Endodermal cell (in vitro differentiated cells): Measurements from ENCODE around the gene SHOC2. TPM values are rescaled to one million over a fixed set of nuclear protein-coding genes. Genes with fewer than 3 reads are reported as not detected.

Experiments used
- DNase-seq: peaks from one replicate; pipeline ENCODE4 v3.0.0-alpha.2; 2017
- H3K27ac ChIP-seq: 2 replicates; pipeline ENCODE4 v1.5.1; 2013; ENCODE audit warnings: mild to moderate bottlenecking, low read depth, low read length, moderate library complexity
- H3K27me3 ChIP-seq: 2 replicates; pipeline ENCODE4 v1.6.1; 2013; ENCODE audit warnings: mild to moderate bottlenecking, low read length, moderate library complexity; ENCODE audit not compliant: insufficient read depth, control insufficient read depth, poor library complexity, severe bottlenecking
- H3K36me3 ChIP-seq: 2 replicates; pipeline ENCODE4 v1.7.0; 2013; ENCODE audit warnings: mild to moderate bottlenecking, low read length, moderate library complexity; ENCODE audit not compliant: control insufficient read depth, insufficient read depth
- H3K4me1 ChIP-seq: one replicate; pipeline ENCODE4 v1.7.0; 2013; ENCODE audit warnings: low read length; ENCODE audit not compliant: control insufficient read depth, insufficient read depth
- H3K4me3 ChIP-seq: 2 replicates; pipeline ENCODE4 v1.5.1; 2013; ENCODE audit warnings: mild to moderate bottlenecking, low read length, moderate library complexity
- H3K9ac ChIP-seq: 2 replicates; pipeline ENCODE4 v1.6.1; 2013; ENCODE audit warnings: mild to moderate bottlenecking, low read length, moderate library complexity; ENCODE audit not compliant: poor library complexity, severe bottlenecking; ENCODE audit errors: extremely low read depth
- H3K9me3 ChIP-seq: 2 replicates; pipeline ENCODE4 v1.6.1; 2013; ENCODE audit warnings: mild to moderate bottlenecking, low read length, moderate library complexity; ENCODE audit not compliant: control insufficient read depth
- H3K27ac Mint-ChIP-seq: 2 replicates; pipeline ENCODE4 v1.8.0; 2020; ENCODE audit warnings: mixed read lengths
- H3K27me3 Mint-ChIP-seq: 2 replicates; pipeline ENCODE4 v1.8.0; 2021; ENCODE audit warnings: mild to moderate bottlenecking, mixed read lengths; ENCODE audit not compliant: insufficient read depth
- H3K36me3 Mint-ChIP-seq: 2 replicates; pipeline ENCODE4 v1.8.0; 2020; ENCODE audit warnings: low read depth, mixed read lengths
- H3K4me1 Mint-ChIP-seq: 2 replicates; pipeline ENCODE4 v1.8.0; 2020; ENCODE audit warnings: mixed read lengths
- H3K4me3 Mint-ChIP-seq: 2 replicates; pipeline ENCODE4 v1.8.0; 2020; ENCODE audit warnings: mild to moderate bottlenecking, moderate library complexity, mixed read lengths
- H3K9me3 Mint-ChIP-seq: 2 replicates; pipeline ENCODE4 v1.8.0; 2020; ENCODE audit warnings: mild to moderate bottlenecking, mixed read lengths
- WGBS, 2 experiments: methylation state at CpG; one replicate each; pipeline versions ENCODE4 v1.1.5 to v1.1.7; 2013; ENCODE audit warnings: missing lambda C conversion rate in 2 of 2, mixed read lengths in 1 of 2; ENCODE audit not compliant: insufficient coverage in 1 of 2, insufficient read length in 1 of 2; 5-methylcytosine and 5-hydroxymethylcytosine counted together
- total RNA-seq, 2 donors: library from RNA; stranded (reverse); fragmentation: NEBNext Ultra II Directional in 1 of 2; extraction: Animal tissue kit (Norgen Biotek cat#: 25700) in 1 of 2; gene quantifications; 2 replicates in 1 of 2; 3 replicates in 1 of 2; pipeline ENCODE4 v1.2.1, GENCODE V29; 2021
- TF ChIP-seq, protein P1 (sequence below): fragments of 200-600 bp; sonication (generic); conservative IDR thresholded peaks from 2 replicates; pipeline ENCODE4 v1.5.0; 2021; ENCODE audit warnings: antibody characterized with exemption, mild to moderate bottlenecking

Gene SHOC2
- total RNA-seq, 2 donors from 2014 or later: 38.4 to 49.6 TPM

DNA sequence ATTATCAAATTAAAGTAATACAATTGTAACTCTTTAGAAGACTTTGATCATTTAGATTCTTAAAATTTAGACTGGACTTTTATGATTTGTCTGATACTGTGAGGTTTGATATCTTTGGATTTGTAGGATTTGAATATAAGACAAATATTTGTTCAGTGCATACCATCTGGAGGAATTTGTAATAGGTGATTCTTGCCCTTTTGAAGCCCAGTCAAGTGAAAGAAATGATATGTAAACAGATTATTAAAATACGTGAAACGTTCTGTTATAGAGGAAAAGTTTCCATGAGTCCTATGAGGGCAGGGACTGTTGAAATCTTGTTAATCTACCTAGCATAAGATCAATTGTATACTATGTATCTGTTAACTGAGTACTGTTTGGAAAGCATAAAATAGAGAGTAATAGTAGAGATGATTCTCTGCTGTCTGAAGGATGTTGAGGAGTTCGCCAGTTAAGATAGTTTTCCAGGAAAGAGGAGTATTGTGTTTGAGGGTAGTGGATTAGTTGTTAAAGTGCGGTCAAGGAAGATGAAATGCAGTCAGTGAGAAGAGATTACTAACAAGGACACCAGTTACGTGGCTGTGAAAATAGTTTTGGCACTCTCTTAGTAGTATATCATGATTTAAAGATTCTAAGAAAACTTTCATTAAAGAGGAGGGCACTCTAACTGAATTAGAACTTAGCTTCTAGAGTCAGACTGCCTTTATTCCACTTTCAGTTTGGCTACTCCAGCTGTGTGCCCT, 33.3 kb upstream of the SHOC2 start:
- no peaks in the 10 kb centered on the region for H3K27me3 Mint-ChIP-seq
- no peak overlapping the region for H3K27ac Mint-ChIP-seq
- H3K4me1 Mint-ChIP-seq: no peaks in the 10 kb centered on the region
- no peak for DNase-seq
- H3K4me3 ChIP-seq: no peak overlapping the region
- no peak overlapping the region for H3K4me3 Mint-ChIP-seq
- 74 to 75% methylated on average over 4 to 5 of the region's 5 CpGs for WGBS, 2 experiments
- H3K27me3 ChIP-seq: no peaks in the 10 kb centered on the region
- H3K36me3 ChIP-seq: peaks cover 61% of the 10 kb centered on the region
- H3K36me3 Mint-ChIP-seq: peaks cover 34% of the 10 kb centered on the region
- no peak overlapping the region for H3K9ac ChIP-seq
- H3K9me3 ChIP-seq: no peaks in the 10 kb centered on the region
- no peaks in the 10 kb centered on the region for H3K4me1 ChIP-seq
- TF ChIP-seq, protein P1, sequence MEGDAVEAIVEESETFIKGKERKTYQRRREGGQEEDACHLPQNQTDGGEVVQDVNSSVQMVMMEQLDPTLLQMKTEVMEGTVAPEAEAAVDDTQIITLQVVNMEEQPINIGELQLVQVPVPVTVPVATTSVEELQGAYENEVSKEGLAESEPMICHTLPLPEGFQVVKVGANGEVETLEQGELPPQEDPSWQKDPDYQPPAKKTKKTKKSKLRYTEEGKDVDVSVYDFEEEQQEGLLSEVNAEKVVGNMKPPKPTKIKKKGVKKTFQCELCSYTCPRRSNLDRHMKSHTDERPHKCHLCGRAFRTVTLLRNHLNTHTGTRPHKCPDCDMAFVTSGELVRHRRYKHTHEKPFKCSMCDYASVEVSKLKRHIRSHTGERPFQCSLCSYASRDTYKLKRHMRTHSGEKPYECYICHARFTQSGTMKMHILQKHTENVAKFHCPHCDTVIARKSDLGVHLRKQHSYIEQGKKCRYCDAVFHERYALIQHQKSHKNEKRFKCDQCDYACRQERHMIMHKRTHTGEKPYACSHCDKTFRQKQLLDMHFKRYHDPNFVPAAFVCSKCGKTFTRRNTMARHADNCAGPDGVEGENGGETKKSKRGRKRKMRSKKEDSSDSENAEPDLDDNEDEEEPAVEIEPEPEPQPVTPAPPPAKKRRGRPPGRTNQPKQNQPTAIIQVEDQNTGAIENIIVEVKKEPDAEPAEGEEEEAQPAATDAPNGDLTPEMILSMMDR: no peak
- no peaks in the 10 kb centered on the region for H3K9me3 Mint-ChIP-seq
- no peak overlapping the region for H3K27ac ChIP-seq

DNA sequence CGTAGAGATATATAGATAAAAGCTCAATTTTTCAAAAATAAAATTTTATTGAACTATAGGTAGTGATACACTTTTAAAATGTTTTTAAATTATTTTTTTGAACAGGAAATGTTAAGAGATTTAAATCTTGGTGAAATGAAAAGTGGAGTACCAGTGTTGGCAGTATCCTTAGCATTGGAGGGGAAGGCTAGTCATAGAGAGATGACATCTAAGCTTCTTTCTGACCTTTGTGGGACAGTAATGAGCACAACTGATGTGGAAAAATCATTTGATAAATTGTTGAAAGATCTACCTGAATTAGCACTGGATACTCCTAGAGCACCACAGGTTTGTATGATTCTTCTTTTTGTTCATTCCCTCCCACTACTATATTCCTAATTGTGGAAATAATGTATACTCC, 31.8 kb upstream of the SHOC2 start:
- H3K27me3 ChIP-seq: no peaks in the 10 kb centered on the region
- Mint-ChIP-seq H3K36me3 (peaks cover 27% of the 10 kb centered on the region), H3K4me1 (no peaks in the 10 kb centered on the region), H3K9me3 (no peaks in the 10 kb centered on the region), H3K27ac (no peak overlapping the region), H3K27me3 (no peaks in the 10 kb centered on the region), H3K4me3 (no peak overlapping the region)
- no peak for DNase-seq
- no peaks in the 10 kb centered on the region for H3K4me1 ChIP-seq
- no peak overlapping the region for H3K27ac ChIP-seq
- no peak overlapping the region for H3K9ac ChIP-seq
- TF ChIP-seq, protein P1: no peak
- WGBS, 2 experiments: no CpG with 5 or more reads among the region's 1 CpG
- no peaks in the 10 kb centered on the region for H3K9me3 ChIP-seq
- peaks cover 58% of the 10 kb centered on the region for H3K36me3 ChIP-seq
- H3K4me3 ChIP-seq: no peak overlapping the region

- Histone ChIP-seq H3K36me3 (peaks cover 49% of the 10 kb centered on the region), H3K9ac (no peak overlapping the region), H3K4me3 (no peak overlapping the region), H3K27me3 (no peaks in the 10 kb centered on the region), H3K9me3 (no peaks in the 10 kb centered on the region), H3K4me1 (no peaks in the 10 kb centered on the region), H3K27ac (no peak overlapping the region)
- Mint-ChIP-seq H3K27me3 (no peaks in the 10 kb centered on the region), H3K36me3 (peaks cover 37% of the 10 kb centered on the region), H3K4me3 (no peak overlapping the region), H3K27ac (no peak overlapping the region), H3K4me1 (no peaks in the 10 kb centered on the region), H3K9me3 (no peaks in the 10 kb centered on the region)
- TF ChIP-seq, protein P1: no peak
- no peak for DNase-seq
- WGBS, 2 experiments: 95 to 100% methylated on average over 1 to 2 of the region's 3 CpGs
Observed at GRCh38 chr10:110892602-110893288, 26.7 kb upstream of the SHOC2 start.
